Anterior cingulate cortex (tissue), 58 donors: ENCODE results near the gene IFI6.
"Not testable (repeated sequence)": the region's sequence is repeated elsewhere in the genome, so short reads cannot be mapped to it uniquely, and the experiment has no call there.

Experiments
- DNase-seq, 58 donors: peaks; one replicate each; lab custom pipeline; 2025; lab: John Stamatoyannopoulos, UW

IFI6 gene

GRCh38 chr1:27652111-27652864 lies 19.7 kb downstream of the IFI6 start:
- DNase-seq = no peak

DNA sequence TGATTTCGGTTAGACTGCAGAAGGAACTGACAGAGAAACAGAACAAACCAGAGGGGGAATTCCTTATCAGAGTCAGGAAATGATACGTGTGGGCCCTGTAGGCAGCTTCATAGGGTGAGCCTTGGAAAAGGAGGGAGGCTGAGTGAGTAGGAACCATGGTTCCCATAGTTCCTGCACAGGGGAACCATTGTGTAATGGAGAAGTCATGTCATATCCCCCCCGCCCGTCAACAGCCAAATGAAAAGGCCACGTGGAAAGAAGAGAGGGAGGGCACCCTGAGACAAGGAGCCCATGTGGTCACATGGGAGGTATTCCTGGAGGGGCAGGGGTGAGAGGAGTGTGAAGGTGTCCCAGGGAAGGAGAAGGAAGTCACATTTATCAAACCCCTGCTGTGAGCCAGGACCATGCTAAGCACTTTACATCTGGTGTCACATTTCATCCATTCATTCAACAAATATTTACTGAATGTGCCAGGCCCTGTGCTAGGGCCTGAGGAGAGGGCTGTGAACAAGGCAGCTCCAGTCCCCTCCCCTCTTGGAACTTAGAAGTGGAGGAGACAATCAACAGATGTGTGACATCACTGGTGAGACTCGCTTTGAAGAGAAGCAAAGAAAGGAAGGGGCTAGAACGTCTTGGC lies 21.3 kb downstream of the IFI6 start:
- DNase-seq = peak in 3 of 58 donors; percentile 11 to 21 (median 16)

DNA sequence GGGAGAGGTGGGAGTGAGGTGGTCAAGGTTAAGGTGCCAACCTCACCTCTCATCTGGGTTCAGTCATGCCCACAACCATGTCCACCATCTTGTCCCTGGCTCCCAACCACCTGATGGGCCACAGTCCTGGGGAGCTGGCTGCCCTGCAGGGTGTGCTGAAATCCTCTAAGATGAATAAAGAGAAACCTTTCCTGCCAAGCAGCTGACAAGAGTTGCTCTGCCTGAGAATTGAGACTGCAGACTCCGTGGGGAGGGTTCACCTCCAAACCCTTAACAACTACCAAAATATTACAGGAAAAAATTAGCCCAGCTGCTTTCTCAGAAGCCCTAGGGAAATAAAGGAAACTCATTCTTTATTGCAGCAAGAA lies 21.8 kb downstream of the IFI6 start:
- no peak for DNase-seq

DNA sequence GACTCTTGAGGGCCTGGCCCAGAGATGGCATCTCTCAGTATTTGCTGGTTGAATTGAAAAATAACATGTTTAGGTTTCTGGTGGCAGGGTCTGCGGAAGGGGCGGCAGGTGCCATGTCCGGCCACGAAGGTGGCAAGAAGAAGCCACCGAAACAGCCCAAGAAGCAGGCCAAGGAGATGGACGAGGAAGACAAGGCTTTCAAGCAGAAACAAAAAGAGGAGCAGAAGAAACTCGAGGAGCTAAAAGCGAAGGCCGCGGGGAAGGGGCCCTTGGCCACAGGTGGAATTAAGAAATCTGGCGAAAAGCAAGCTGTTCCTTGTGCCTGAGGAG lies 22.7 kb downstream of the IFI6 start:
- DNase-seq = no peak

DNA sequence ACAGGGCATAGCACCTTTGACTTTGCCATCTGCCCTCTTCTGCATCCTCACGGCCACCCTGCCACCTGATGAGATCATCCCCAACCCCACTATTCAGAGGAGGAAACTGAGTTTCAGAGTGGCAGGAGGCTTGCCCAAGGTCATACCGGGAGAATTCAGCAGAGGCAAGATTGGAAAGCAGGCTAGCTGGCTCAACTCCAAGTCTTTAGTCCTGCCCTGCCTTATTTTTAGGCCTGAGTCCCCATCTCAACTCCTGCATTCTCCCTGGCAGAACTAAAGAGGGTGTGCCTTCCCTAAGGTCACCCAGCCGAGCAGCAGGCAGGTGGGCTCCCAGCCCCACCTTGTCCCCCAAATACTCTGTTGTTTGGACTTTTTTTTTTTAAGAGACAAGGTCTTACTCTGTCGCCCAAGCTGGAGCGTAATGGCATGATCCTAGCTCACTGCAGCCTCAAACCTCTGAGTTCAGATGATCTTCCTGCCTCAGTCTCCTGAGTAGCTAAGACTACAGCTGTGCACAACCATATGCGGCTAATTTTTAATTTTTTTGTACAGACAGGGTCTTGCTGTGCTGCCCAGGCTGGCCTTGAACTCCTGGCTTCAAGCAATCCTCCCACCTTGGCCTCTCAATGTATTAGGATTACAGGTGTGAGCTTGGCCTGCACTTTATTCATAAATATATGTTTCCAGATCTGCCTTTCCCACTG lies 23.2 kb downstream of the IFI6 start:
- DNase-seq = no peak

DNA sequence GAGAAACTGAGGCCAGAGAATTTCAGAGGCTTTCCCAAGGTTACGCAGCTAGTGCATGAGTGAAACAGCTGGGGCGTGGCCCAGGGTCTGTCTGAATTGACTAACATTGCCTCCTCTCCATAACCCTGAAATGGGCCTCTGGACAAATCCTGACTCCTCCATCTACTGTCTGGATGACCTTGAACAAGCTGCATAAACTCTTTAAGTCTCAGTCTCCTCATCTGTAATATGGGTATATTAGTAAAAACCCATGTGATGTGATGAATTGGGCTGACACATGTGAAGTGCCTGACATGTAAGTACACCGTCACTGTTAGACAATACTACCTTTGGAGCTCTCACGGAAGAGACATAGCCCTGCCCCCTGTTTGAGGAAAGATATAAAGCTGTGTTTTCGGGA lies 24.7 kb downstream of the IFI6 start:
- DNase-seq = no peak

GRCh38 chr1:27646676-27647075 lies 25.3 kb downstream of the IFI6 start:
- DNase-seq = no peak

GRCh38 chr1:27645071-27645415 lies 26.9 kb downstream of the IFI6 start:
- DNase-seq = no peak

DNA sequence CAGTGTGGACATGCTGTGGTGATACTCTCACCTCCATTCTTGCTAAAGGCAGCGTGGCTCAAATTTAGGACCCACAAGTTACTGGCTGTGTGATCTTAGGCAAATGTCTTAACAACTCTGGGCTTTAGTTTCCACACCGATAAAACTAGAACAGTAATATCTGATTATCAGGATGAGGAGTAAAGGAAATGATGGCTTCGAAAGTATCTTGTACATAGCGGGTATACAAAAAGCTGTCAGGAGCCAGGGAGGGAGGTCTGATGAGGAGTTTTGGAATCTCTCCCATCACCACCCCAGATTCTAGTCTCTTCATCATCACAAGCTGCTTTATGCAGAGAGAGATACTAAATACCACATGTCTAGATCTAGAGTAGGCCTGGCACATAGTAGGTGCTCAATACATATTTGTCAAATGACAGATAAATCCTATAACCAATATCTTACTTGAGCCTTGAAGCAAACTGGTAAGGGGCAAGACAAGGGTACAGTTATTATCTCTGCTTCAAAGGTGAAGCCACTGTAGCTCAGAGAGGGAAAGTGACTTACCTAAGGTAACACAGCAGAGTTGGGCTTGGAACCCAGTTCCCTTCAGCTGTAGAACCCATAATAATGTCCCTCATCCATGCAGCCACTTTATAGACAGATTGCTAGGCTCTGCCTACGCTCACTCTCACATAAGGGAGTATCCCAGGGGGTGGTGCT lies 27.5 kb downstream of the IFI6 start:
- no peak for DNase-seq

DNA sequence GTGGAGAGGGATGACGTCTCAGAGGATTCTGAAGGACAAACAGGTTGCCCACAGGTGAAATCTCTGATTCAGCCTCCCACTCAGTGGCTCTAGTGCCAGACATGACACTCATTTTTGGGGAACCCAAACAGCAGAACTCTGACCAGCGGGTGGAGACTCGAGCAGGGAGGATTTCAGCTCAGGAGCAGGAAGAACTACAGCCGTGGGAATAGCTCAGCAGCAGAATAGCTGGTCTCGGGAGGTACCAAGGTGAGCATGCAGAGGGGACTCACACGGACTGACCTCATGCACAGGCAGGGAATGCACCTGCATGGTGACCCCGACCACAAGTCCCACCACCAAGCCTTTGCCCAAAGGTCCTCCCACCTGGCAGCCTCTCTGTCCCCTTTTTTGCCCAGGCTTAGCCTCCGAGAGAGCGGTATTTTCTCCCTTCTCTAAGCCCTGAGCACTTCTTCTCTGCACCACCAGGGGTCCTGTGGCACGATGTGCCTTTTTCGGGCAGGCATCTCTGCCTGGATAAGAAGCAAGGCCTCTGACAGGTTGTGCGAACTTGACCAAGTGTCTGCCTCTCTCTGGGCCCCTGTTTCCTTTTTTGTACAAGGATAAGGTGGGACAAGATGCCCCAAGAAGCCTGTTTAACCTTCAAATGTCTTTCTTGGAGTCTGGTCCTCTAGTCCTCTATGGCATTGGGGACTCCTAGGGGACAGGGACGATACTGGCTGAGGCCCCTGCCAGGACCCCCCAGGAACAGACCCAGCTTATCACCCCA lies 28.2 kb downstream of the IFI6 start:
- peak in 2 of 58 donors; percentile 2 to 10 for DNase-seq

DNA sequence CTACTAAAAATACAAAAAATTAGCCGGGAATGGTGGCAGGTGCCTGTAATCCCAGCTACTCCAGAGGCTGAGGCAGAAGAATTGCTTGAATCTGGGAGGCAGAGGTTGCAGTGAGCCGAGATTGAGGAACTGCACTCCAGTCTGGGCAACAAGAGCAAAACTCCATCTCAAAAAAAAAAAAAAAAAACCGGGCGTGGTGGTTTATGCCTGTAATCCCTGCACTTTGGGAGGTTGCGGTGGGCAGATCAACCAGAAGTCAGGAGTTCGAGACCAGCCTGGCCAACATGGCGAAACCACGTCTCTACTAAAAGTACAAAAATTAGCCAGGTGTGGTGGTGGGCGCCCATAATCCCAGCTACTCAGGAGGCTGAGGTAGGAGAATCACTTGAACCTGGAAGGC lies 31.5 kb downstream of the IFI6 start:
- DNase-seq = not testable (repeated sequence)

DNA sequence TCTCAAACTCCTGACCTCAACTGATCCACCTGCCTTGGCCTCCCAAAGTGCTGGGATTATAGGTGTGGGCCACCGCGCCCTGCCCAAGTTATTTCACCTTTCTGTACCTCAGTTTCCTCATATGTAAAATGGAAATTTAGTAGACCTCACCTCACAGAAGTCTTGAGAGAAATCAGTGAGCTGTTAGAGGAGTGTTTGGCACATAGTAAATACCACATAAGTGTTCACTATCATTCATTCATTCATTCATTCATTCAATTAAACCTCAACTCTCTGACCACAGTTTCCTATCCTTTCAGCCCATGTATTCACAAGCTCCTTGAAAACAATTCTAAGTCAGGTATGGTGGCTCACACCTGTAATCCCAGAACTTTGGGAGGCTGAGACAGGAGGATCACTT lies 33.2 kb downstream of the IFI6 start:
- no peak for DNase-seq

DNA sequence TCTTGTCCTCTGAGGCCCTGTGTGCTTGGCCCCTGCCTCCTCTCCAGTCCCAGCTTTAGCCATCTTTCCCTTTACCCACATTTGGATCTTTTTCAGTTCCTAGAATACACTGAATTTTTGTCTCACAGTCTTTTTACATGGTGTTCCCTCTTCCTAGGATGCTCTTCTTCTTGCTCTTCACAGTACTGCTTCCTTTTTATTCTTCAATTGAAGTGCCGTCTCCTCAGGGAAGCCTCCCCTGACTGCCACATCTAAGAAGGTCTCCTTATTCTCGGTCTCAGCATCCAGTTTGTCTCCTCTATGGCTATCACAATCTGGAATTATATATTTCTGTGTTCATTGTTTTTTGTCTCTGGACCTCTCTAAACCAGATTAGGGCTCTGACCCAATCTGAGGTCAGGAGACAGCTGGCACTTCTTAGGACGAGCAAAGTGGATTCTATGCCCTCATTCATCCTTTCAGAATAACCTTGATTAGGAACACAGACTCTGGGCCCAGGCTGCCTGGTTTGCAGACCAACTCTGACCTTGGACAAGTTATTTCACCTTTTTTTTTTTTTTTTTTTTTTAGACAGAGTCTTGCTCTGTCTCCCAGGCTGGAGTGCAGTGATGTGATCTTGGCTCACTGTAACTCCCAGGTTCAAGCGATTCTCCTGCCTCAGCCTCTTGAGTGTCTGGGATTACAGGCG lies 33.8 kb downstream of the IFI6 start:
- no peak for DNase-seq

DNA sequence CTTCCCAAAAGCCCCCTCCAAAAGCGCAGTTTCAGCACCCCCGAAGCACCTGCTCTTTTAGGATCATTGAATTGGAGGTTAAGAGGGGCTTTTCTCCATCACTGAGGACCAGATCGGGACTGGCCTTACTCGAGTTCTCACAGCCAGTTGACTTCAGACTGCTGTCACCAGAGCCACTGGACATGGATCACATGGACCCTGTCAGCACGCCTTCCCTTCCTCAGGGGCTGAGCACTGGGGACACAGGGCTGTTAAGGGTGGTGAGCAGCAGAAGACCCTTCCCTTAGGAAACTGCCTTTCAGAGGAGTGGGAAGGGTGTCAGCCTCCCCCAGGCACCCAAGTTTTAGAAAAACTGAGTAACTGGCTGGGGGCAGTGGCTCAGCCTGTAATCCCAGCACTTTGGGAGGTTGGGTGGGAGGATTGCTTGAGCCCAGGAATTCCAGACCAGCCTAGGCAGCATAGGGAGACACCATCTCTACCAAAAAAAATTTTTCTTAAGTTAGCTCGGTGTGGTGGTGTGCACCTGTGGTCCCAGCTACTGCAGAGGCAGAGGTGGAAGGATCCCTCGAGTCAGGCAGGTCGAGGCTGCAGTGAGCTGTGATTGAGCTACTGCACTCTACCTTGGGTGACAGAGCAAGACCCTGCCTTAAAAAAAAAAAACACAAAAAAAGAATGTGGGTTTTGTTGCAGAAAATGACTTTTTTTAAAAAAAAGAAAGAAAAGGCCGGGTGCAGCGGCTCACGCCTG lies 36.4 kb downstream of the IFI6 start:
- no peak for DNase-seq

DNA sequence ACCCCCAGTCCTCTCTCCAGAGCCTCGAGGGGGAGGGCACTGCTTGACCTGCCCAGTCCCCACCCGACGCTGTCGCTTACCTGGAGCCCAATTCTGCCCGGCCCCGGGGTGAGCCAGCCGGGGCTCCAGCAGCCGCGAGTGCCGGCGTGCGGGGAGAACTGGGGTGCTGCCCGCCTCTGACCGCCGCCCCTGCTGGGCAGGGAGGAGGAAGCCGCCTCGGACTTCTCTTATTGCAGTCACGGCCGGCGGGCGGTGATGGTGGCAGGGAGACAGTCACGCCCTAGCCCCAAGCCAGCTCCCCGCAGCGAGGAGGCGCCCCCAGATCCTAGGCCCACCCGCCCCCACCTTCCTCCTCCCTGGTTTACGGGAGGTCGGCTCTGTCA lies 37.0 kb downstream of the IFI6 start, which contains the start of gene FGR:
Gene FGR, minus strand, starts transcription at position 201 of the 383 bp plus-strand sequence. CDS start 11,269 bp downstream, outside the sequence.
- DNase-seq = no peak

DNA sequence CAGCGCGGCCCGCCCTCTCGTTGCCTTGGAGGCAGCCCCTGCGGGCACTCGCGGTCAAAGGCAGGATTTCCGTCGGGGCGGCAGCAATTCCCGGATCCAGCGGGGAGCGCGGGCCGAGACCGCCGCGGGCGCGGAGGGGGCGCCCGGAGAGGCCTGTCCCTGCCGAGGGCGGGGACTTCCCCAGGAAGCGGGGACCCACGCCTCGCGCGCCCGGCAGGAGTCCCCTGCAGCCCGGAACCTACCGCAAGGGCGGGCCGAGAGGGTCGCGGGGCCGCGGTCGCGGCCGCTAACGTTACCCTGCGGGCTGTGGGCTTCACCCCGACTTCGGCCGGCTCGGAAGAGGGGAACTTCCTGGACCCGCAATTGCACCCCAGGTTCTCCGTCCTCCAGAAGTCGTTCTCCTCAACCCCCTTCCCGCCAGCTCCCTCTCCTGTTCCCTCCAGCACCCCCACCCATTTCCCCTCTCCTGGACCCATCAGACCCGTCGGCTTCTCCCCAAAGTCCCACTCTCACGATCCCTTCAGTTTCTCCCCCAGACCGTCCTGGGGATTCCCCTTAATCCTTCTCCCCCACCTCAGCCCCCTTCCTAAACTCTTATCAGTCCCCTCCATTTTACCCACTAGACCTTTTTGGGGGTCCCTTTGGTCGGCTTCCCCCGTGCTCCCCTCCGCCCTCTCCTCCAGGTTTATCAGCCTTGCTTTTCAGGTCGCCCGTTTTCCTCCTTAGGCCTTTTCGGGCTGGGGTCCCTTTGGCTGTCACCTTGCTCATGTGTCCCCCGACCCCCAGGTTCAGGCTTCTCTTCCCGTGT lies 37.6 kb downstream of the IFI6 start:
- no peak for DNase-seq

GRCh38 chr1:27633640-27634176 lies 38.3 kb downstream of the IFI6 start:
- DNase-seq = no peak

- no peak for DNase-seq
Measured at GRCh38 chr1:27633298-27633610, 38.7 kb downstream of the IFI6 start.
